ENCODE results near the gene TRPV2.
A peak's percentile ranks its signal among the peaks of the same experiment; 100 is the strongest.

- TF ChIP-seq REST (IDR thresholded peaks at IDR 0.05; ENCODE audit: insufficient read depth in 1 of 2, low read depth in 2 of 2, low read length in 2 of 2), result 0 out of 4 replicates have a peak, but pooled peaks of 1 of the 2 experiments have one; percentile 8
- TF ChIP-seq POLR2AphosphoS5 (IDR thresholded peaks at IDR 0.05; ENCODE audit: low read depth, low read length), result peak; percentile 81
- no peak for TF ChIP-seq TAF1 (IDR thresholded peaks at IDR 0.05; ENCODE audit: borderline replicate concordance, insufficient read depth, low read length)
- TF ChIP-seq SIN3A (IDR thresholded peaks at IDR 0.05; ENCODE audit: borderline replicate concordance, insufficient read depth, low read length), result 0 out of 2 replicates have a peak, but pooled peaks have one; percentile 7
Observed at GRCh38 chr17:16443511-16444257, 28.3 kb downstream of the TRPV2 start.

All from PFSK-1 (cell line).